Ishikawa (cell line): Measurements from ENCODE around the gene GJC1.

Source experiments
- CEBPB ChIP-seq: IDR thresholded peaks from 2 replicates; pipeline ENCODE4 v1.6.1; 2012
- EGR1 ChIP-seq: IDR thresholded peaks from 2 replicates; pipeline ENCODE4 v1.6.1; 2012
- EP300 ChIP-seq: IDR thresholded peaks from 2 replicates; pipeline ENCODE4 v1.6.1; 2012; ENCODE audit warnings: borderline replicate concordance
- FOXM1 ChIP-seq: IDR thresholded peaks from 2 replicates; pipeline ENCODE4 v1.6.1; 2012; ENCODE audit warnings: low read depth, borderline replicate concordance
- NFIC ChIP-seq: IDR thresholded peaks from 2 replicates; pipeline ENCODE4 v1.6.1; 2012
- RAD21 ChIP-seq: IDR thresholded peaks from 2 replicates; pipeline ENCODE4 v1.6.1; 2012; ENCODE audit warnings: low read depth
- TAF1 ChIP-seq: IDR thresholded peaks from 2 replicates; pipeline ENCODE4 v1.6.1; 2012; ENCODE audit warnings: low read depth, mild to moderate bottlenecking
- TCF12 ChIP-seq: IDR thresholded peaks from 2 replicates; pipeline ENCODE4 v1.6.1; 2012; ENCODE audit warnings: low read depth
- TEAD4 ChIP-seq: IDR thresholded peaks from 2 replicates; pipeline ENCODE4 v1.6.1; 2012
- YY1 ChIP-seq: IDR thresholded peaks from 2 replicates; pipeline ENCODE4 v1.6.1; 2012; ENCODE audit warnings: low read depth
- TF ChIP-seq, protein P1 (sequence below): IDR thresholded peaks from 2 replicates; pipeline ENCODE4 v1.6.1; 2012
- TF ChIP-seq, protein P2 (sequence below): IDR thresholded peaks from 2 replicates; pipeline ENCODE4 v1.6.1; 2012; ENCODE audit warnings: low read depth, mild to moderate bottlenecking
- TF ChIP-seq, protein P3 (sequence below): IDR thresholded peaks from 2 replicates; pipeline ENCODE4 v1.6.1; 2012

DNA sequence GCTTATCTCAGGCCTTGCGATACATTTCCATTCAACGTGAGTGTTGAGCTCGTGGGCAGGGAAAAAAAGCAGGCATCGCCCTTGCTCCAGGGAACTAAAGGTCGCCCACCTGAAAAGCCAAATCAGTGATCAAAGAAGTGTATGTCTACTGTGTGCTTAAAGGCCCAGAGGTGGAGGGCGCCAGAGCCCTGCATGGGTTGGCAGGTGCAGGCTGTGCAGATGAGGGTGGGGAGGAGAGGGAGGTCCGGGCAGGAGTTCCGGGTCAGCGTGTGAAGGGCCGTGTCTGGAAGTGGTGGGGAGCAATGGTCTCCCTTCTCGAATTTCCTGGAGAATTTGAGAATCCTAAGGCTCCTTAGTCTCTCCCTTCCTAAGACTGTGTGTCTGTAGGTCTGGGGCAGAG is 64.1 kb downstream of the GJC1 start:
- TF ChIP-seq, protein P1, sequence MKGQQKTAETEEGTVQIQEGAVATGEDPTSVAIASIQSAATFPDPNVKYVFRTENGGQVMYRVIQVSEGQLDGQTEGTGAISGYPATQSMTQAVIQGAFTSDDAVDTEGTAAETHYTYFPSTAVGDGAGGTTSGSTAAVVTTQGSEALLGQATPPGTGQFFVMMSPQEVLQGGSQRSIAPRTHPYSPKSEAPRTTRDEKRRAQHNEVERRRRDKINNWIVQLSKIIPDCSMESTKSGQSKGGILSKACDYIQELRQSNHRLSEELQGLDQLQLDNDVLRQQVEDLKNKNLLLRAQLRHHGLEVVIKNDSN, result no peak
- TF ChIP-seq FOXM1 (no peak), YY1 (no peak), TEAD4 (no peak), TAF1 (no peak), RAD21 (no peak), EGR1 (no peak), EP300 (no peak), TCF12 (no peak), CEBPB (no peak), NFIC (no peak)
- TF ChIP-seq, protein P2, sequence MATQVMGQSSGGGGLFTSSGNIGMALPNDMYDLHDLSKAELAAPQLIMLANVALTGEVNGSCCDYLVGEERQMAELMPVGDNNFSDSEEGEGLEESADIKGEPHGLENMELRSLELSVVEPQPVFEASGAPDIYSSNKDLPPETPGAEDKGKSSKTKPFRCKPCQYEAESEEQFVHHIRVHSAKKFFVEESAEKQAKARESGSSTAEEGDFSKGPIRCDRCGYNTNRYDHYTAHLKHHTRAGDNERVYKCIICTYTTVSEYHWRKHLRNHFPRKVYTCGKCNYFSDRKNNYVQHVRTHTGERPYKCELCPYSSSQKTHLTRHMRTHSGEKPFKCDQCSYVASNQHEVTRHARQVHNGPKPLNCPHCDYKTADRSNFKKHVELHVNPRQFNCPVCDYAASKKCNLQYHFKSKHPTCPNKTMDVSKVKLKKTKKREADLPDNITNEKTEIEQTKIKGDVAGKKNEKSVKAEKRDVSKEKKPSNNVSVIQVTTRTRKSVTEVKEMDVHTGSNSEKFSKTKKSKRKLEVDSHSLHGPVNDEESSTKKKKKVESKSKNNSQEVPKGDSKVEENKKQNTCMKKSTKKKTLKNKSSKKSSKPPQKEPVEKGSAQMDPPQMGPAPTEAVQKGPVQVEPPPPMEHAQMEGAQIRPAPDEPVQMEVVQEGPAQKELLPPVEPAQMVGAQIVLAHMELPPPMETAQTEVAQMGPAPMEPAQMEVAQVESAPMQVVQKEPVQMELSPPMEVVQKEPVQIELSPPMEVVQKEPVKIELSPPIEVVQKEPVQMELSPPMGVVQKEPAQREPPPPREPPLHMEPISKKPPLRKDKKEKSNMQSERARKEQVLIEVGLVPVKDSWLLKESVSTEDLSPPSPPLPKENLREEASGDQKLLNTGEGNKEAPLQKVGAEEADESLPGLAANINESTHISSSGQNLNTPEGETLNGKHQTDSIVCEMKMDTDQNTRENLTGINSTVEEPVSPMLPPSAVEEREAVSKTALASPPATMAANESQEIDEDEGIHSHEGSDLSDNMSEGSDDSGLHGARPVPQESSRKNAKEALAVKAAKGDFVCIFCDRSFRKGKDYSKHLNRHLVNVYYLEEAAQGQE, result no peak
- TF ChIP-seq, protein P3, sequence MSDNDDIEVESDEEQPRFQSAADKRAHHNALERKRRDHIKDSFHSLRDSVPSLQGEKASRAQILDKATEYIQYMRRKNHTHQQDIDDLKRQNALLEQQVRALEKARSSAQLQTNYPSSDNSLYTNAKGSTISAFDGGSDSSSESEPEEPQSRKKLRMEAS, result no peak
